ENCODE measurements around the gene RAD51B. TPM values are rescaled to one million over a fixed set of nuclear protein-coding genes. Genes with fewer than 3 reads are reported as not detected.
"Not testable (repeated sequence)": the region's sequence is repeated elsewhere in the genome, so short reads cannot be mapped to it uniquely, and the experiment has no call there.

RAD51B gene
- polyA plus RNA-seq, 1 experiment: 6.6 TPM

DNA sequence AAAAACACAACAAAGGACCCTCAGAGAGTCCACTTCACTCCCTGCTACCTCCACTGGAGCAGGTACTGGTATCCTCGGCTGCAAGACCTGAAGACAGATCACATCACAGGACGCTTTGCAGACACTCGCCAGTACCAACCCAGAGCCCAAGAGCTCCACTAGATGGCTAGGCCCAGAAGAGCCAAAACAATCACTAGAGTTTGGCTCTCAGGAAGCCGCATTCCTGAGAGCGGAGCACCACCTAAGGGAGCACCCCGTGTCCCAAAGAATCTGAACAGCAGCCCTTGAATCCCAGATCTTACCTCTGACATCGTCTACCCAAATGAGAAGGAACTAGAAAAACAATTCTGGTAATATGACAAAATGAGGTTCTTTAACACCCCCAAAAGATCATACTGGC is 399.8 kb downstream of the RAD51B start:
- Histone ChIP-seq H3K27me3 (ENCODE audit: control insufficient read depth, insufficient read depth, low read length) (no peaks in the 10 kb centered on the region), H3K9me3 (ENCODE audit: control insufficient read depth, insufficient read depth, low read length) (no peaks in the 10 kb centered on the region), H3K4me3 (ENCODE audit: low read depth, low read length) (no peak overlapping the region), H3K27ac (ENCODE audit: low read depth, low read length) (no peak overlapping the region)
- ChIA-PET CTCF (interaction anchor here (1.5 kb wide), 1 partner anchor 625 kb away, joined by 3 read pairs; no protein-coding TSS in a partner anchor), POLR2A (no interaction called here)
- DNase-seq (ENCODE audit: low read depth, low spot score): no peak
- TF ChIP-seq, protein P1, sequence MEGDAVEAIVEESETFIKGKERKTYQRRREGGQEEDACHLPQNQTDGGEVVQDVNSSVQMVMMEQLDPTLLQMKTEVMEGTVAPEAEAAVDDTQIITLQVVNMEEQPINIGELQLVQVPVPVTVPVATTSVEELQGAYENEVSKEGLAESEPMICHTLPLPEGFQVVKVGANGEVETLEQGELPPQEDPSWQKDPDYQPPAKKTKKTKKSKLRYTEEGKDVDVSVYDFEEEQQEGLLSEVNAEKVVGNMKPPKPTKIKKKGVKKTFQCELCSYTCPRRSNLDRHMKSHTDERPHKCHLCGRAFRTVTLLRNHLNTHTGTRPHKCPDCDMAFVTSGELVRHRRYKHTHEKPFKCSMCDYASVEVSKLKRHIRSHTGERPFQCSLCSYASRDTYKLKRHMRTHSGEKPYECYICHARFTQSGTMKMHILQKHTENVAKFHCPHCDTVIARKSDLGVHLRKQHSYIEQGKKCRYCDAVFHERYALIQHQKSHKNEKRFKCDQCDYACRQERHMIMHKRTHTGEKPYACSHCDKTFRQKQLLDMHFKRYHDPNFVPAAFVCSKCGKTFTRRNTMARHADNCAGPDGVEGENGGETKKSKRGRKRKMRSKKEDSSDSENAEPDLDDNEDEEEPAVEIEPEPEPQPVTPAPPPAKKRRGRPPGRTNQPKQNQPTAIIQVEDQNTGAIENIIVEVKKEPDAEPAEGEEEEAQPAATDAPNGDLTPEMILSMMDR (IDR thresholded peaks at IDR 0.05; ENCODE audit: low read depth, low read length): no peak

DNA sequence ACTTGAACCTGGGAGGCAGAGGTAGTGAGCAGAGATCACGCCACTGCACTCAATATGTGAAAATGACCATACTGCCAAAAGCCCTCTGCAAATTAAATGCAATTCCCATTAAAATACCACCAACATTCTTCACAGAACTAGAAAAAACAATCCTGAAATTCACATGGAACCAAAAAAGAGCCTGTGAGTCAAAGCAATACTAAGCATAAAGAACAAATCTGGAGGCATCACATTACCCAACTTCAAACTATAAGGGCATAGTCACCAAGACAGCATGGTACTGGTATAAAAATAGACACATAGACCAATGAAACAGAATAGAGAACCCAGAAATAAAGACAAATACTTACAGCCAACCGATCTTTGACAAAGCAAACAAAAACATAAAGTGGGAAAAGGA is 401.5 kb downstream of the RAD51B start:
- H3K27me3 ChIP-seq (ENCODE audit: control insufficient read depth, insufficient read depth, low read length); H3K4me3 ChIP-seq (ENCODE audit: low read depth, low read length); POLR2A ChIA-PET; H3K9me3 ChIP-seq (ENCODE audit: control insufficient read depth, insufficient read depth, low read length); CTCF ChIA-PET; H3K27ac ChIP-seq (ENCODE audit: low read depth, low read length); DNase-seq (ENCODE audit: low read depth, low spot score): not testable (repeated sequence)

DNA sequence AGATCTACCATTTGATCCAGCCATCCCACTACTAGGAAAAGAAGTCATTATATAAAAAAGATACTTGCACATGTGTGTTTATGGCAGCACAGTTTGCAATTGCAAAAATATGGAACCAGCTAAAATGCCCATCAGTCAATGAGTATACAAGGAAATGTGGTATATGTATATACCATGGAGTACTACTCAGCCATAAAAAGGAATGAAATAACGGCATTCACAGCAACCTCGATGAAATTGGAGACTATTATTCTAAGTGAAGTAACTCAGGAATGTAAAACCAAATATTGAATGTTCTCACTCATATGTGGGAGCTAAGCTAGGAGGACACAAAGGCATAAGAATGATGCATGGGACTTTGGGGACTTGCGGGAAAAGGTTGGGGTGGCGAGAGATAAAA is 402.6 kb downstream of the RAD51B start:
- H3K9me3 ChIP-seq (ENCODE audit: control insufficient read depth, insufficient read depth, low read length): no peaks in the 10 kb centered on the region
- H3K27ac ChIP-seq (ENCODE audit: low read depth, low read length): no peak overlapping the region
- TF ChIP-seq, protein P1 (IDR thresholded peaks at IDR 0.05; ENCODE audit: low read depth, low read length): no peak
- POLR2A ChIA-PET: no interaction called here
- DNase-seq (ENCODE audit: low read depth, low spot score): no peak
- no peak overlapping the region for H3K4me3 ChIP-seq (ENCODE audit: low read depth, low read length)
- no peaks in the 10 kb centered on the region for H3K27me3 ChIP-seq (ENCODE audit: control insufficient read depth, insufficient read depth, low read length)
- CTCF ChIA-PET: interaction anchor here (1.4 kb wide), 1 partner anchor 278 kb away, joined by 5 read pairs; no protein-coding TSS in a partner anchor

DNA sequence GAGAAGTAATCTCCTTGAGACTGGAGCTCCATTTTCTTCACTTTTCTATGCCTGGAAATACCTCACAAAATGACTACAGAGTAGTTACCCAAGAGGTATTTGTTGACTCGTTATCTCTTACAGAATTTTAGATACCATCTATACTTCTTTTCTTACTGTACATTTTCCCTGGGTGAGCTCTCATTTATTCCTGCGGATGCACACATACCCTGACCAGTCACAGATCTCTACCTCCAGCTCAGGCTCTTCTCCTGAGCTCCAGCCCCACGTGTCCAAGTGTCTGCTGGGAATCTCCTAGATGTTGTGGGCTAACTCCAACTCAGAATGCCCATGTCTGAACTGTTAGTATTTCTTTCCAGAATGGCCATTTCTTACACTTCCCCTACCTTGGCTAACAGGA is 403.1 kb downstream of the RAD51B start:
- no peak for DNase-seq (ENCODE audit: low read depth, low spot score)
- H3K27me3 ChIP-seq (ENCODE audit: control insufficient read depth, insufficient read depth, low read length): no peaks in the 10 kb centered on the region
- CTCF ChIA-PET: interaction anchor here (1.4 kb wide), 1 partner anchor 278 kb away, joined by 5 read pairs; no protein-coding TSS in a partner anchor
- POLR2A ChIA-PET: no interaction called here
- no peaks in the 10 kb centered on the region for H3K9me3 ChIP-seq (ENCODE audit: control insufficient read depth, insufficient read depth, low read length)
- H3K27ac ChIP-seq (ENCODE audit: low read depth, low read length): no peak overlapping the region
- TF ChIP-seq, protein P1 (IDR thresholded peaks at IDR 0.05; ENCODE audit: low read depth, low read length): no peak
- no peak overlapping the region for H3K4me3 ChIP-seq (ENCODE audit: low read depth, low read length)

DNA sequence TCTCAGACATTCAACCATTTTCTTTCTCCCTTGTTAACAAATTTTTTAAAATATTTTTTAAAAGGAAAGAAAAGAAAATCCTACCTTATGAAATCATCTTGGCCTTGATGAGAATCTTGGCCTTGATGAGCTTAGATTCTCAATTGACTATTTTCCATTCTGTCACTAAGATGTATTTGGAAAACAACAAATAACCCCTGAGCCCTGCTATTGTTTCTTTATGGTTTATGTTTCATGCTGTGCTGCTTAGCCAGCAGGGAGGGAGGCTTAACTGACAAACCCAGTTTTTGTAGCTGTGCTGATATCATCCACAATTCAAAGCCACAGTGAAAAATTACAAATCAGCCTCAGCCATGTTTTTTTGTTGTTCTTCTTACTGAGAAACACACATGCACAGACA is 404.1 kb downstream of the RAD51B start:
- no peaks in the 10 kb centered on the region for H3K9me3 ChIP-seq (ENCODE audit: control insufficient read depth, insufficient read depth, low read length)
- POLR2A ChIA-PET: interaction anchor here (0.6 kb wide), 1 partner anchor 12 kb away, joined by 5 read pairs; no protein-coding TSS in a partner anchor
- no peak overlapping the region for H3K27ac ChIP-seq (ENCODE audit: low read depth, low read length)
- CTCF ChIA-PET: interaction anchor here (1.4 kb wide), 1 partner anchor 279 kb away, joined by 5 read pairs; no protein-coding TSS in a partner anchor
- TF ChIP-seq, protein P1 (IDR thresholded peaks at IDR 0.05; ENCODE audit: low read depth, low read length): no peak
- DNase-seq (ENCODE audit: low read depth, low spot score): no peak
- no peaks in the 10 kb centered on the region for H3K27me3 ChIP-seq (ENCODE audit: control insufficient read depth, insufficient read depth, low read length)
- H3K4me3 ChIP-seq (ENCODE audit: low read depth, low read length): no peak overlapping the region

Data from AG04450 (cell line).